GM21723 (cell line): Measurements from ENCODE around the gene URAD.

Experiments used
- ATAC-seq: cut with Tn5 transposase; IDR thresholded peaks from one replicate; pipeline ENCODE4 v1.9.1; 2021; ENCODE audit warnings: mild to moderate bottlenecking, moderate library complexity; ENCODE audit not compliant: unreplicated experiment

Gene URAD

DNA sequence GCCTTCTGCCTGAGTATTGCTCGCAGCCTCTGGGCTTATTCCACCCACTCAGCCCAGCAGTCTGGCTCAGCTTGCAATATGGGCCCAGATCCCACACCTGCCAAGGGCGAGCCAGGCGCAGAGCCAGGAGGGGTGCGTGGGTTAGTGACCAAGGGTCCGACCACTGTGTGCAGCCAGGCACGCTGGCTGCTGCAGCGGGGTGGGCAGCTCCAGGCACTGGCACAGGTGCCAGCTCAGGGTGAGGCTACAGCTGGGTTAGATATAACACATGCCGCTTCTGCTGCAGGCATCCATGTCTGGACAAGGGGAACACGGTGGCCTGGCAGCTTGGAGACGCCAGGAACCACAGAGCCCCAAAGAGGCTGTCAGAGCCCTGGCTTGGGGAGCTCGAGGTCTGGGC, 12.6 kb upstream of the URAD start:
- ATAC-seq: no peak

GRCh38 chr13:28000567-28000966, 12.1 kb upstream of the URAD start:
- no peak for ATAC-seq

GRCh38 chr13:27997904-27998522, 9.5 kb upstream of the URAD start:
- ATAC-seq: no peak

DNA sequence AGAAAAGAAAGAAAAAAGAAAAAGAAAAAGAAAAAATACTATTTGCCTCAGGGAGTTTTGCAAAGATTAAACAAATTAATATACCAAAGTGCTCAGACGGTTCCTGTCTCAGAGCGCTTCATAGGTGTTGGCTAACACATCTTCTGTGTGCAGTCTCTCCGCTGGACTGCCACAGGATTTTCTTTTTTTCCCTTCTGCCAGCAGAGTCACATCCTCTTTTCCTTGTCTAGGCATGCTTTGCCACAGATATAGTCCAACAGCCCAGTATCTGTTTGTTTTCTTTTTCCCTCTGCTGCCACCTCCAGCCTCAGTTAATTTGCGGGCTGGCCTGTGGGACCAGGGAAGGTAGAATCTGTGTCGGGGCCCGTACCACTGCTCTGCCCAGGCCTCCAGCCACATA, 3.4 kb upstream of the URAD start:
- no peak for ATAC-seq

DNA sequence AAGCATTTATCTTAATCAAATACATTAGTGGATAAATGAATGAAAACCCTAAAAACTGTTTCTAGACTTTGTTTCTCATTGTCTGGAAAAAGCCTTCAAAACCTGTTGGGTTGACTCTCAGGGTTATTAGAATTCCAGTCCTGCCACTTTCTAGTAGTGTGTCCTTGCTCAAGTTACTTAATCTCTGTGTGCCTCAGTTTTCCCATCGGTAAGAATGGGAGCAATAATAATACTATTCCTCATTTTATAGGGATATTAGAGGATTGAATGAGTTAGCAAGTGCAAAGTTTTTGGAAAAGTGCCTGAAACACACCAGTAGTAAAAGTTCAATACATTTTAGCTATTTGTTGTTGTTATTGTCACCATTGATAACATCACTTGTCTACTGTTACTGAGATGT, 2.9 kb downstream of the URAD start:
- no peak for ATAC-seq

GRCh38 chr13:27982361-27982760, 6.1 kb downstream of the URAD start:
- no peak for ATAC-seq

GRCh38 chr13:27981006-27981708, 7.3 kb downstream of the URAD start:
- no peak for ATAC-seq

- no peak for ATAC-seq
Observed at GRCh38 chr13:27980280-27980998, 8.1 kb downstream of the URAD start.

- ATAC-seq: no peak
Observed at GRCh38 chr13:27979765-27980279, 8.7 kb downstream of the URAD start.

DNA sequence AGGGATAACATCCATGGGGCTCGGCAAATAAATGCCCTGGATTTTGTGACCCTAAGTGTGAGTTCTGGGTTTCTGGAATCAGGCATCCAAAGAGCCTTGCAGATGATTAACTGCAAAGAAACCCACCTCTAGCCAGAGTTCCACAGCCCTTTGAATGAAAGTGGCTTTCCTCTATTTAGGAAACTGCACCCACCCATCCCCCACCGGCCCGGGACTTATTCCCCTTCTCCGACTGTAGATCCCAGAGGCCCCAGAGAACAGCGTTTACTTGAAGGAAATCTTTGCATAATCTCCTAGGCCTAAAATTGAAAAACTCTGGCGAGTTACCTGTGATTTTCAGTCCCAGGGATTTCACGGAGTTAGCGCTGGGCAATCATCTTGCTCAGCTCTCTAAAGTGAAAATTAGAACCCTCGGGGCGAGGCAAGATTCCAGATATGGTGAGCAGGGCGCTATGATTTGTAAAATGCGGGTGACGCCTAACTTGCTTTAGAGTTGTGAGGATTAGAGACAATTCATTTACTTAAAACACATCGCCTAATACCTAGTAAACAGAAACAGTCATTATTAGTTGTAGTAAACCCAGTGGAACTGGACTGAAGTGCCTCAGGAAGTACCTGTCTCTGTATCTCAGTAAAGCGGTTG, 9.4 kb downstream of the URAD start:
- ATAC-seq: no peak

DNA sequence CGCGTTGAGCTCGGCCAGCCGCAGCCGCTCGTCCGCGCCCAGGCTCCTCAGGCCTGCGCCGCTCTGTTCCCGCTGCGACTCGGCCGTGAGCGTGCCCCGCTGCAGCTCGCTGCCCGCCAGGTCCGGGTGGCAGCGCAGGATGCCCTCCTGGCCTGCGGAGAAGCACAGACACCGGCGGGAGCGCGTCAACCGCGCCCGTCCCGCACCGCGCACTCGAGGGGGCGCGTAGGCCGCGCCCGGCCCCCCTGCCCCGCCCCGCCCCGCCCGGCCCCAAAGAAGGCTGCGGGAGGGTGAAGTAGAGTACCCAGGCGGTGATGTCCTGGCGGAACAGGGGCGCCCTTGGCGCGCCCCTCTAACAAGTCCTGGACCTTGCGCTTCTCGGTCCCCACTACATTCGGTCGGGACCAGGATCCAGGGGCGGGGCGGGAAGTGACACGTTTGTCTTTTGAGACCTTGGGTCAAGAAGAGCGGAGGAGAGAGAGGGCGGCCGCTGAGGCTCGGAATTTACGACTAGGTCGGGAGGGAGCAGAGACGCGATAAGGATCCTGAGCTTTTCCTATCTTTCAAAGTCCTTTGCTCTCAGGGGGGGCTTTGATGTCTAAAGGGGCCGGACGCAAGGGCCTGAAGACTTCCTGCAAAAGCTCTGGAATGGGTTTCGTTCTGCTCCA, 10.1 kb downstream of the URAD start:
- no peak for ATAC-seq

- ATAC-seq: no peak
Observed at GRCh38 chr13:27977476-27978300, 10.8 kb downstream of the URAD start.

- ATAC-seq: no peak
Observed at GRCh38 chr13:27976362-27977091, 12.0 kb downstream of the URAD start.

GRCh38 chr13:27975564-27976361, 12.7 kb downstream of the URAD start:
- no peak for ATAC-seq

DNA sequence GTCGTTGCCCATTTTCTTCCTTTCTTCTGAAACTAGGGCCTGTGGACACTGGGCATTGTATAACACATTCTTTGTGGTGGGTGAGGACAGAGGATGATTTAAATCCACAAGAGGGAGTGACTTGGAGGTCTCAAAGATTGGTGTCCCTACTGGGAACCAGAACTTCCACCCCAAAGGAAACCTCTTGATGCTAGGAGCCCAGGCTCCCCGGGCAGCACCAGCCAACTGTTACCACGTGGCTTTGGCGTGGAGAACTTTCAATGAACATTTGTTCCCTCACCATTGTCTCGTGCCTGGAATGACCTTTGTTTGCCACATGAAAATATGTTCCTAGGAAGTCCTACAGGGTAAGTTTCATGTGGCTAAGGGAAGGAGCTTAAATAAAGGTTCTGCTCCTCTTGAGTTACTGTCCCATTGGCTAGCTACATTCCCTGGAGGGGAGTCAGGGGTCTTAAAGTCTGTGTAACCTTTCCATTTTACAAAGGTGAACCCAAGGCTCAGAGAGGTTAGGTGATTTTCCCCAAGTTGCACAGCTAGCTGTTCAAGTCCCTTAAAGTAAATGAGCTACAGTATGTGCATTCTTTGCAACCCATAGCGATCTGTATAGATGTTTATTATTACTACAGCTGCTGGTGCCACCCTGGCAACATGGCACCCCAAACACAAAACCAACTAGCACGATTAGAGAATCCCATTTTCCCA, 14.4 kb downstream of the URAD start:
- ATAC-seq: no peak

- ATAC-seq: no peak
Observed at GRCh38 chr13:27973291-27973690, 15.2 kb downstream of the URAD start.

GRCh38 chr13:27972478-27972820, 16.0 kb downstream of the URAD start:
- no peak for ATAC-seq
